Gastrocnemius medialis (tissue), 4 donors: Measurements from ENCODE around the gene KIF1B.

Experiments
- POLR2A ChIP-seq, 2 donors: fragments of 450-650 bp; IDR thresholded peaks; one replicate each; pipeline ENCODE4 v1.6.1; 2017; ENCODE audit warnings: antibody characterized with exemption in 2 of 2, mild to moderate bottlenecking in 2 of 2, moderate library complexity in 2 of 2
- TF ChIP-seq, protein P1 (sequence below), 5 experiments: fragments of 450-650 bp in 3 of 5; fragments of 200-600 bp in 2 of 5; sonication (generic) in 2 of 5; IDR thresholded peaks in 4 of 5; conservative IDR thresholded peaks in 1 of 5; 1 replicate in 4 of 5; 2 replicates in 1 of 5; pipeline ENCODE4 v1.5.1; 2016 to 2019; ENCODE audit warnings: antibody characterized with exemption in 5 of 5, mild to moderate bottlenecking in 3 of 5, moderate library complexity in 3 of 5

DNA sequence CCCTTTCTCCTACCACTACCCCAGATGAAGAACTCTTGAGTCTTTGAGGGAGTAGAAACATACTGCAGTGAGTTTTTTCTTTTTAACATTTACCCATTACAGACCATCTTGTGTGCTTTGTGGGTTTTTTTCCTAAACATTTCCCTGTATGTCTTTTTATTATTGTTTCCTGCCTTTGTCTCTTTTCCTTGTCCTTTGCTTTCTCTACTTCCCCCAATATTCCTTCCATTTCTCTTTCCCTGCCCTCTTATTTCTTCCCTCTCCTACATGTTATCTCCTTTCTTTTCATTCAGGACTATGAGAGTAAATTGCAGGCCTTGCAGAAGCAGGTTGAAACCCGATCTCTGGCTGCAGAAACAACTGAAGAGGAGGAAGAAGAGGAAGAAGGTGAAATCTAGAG, 109.4 kb downstream of the KIF1B start:
- TF ChIP-seq POLR2A (IDR thresholded peaks at IDR 0.05): no peak
- TF ChIP-seq, protein P1, sequence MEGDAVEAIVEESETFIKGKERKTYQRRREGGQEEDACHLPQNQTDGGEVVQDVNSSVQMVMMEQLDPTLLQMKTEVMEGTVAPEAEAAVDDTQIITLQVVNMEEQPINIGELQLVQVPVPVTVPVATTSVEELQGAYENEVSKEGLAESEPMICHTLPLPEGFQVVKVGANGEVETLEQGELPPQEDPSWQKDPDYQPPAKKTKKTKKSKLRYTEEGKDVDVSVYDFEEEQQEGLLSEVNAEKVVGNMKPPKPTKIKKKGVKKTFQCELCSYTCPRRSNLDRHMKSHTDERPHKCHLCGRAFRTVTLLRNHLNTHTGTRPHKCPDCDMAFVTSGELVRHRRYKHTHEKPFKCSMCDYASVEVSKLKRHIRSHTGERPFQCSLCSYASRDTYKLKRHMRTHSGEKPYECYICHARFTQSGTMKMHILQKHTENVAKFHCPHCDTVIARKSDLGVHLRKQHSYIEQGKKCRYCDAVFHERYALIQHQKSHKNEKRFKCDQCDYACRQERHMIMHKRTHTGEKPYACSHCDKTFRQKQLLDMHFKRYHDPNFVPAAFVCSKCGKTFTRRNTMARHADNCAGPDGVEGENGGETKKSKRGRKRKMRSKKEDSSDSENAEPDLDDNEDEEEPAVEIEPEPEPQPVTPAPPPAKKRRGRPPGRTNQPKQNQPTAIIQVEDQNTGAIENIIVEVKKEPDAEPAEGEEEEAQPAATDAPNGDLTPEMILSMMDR (IDR thresholded peaks at IDR 0.05 in 4 of 5, conservative IDR thresholded peaks at IDR 0.05 in 1 of 5): no peak
